Endothelial cell of umbilical vein (primary cell): ENCODE results near the gene RBL1. TPM values are rescaled to one million over a fixed set of nuclear protein-coding genes. Genes with fewer than 3 reads are reported as not detected.
"Not testable (repeated sequence)": the region's sequence is repeated elsewhere in the genome, so short reads cannot be mapped to it uniquely, and the experiment has no call there.

Experiments used
- BruUV-seq: library from RNA; stranded (reverse); fragments of 400-500 nt; replicated peaks from 2 replicates; lab custom pipeline; 2021; lab: Mats Ljungman, UMichigan
- CTCF ChIA-PET: fragments of 300-600, 350-600 bp; sonication (Branson Sonifier 250); formaldehyde crosslinking; loops from one replicate; lab custom pipeline; 2021; ENCODE audit warnings: antibody characterized with exemption, inconsistent platforms; lab: Charles Lee
- POLR2A ChIA-PET: fragments of 300-600, 350-600 bp; sonication (Branson Sonifier 250); formaldehyde crosslinking; loops from one replicate; lab custom pipeline; 2021; ENCODE audit warnings: antibody characterized with exemption, inconsistent platforms; lab: Charles Lee
- DNase-seq: peaks from one replicate; pipeline ENCODE4 v3.0.0-alpha.2; 2011; ENCODE audit warnings: low read depth, low spot score
- FAIRE-seq: peaks from 2 replicates; lab custom pipeline; 2011; peaks lifted over from hg19 to GRCh38; lab: Jason Lieb, UNC
- H2AFZ ChIP-seq: 2 replicates; pipeline ENCODE4 v1.6.0; 2012; ENCODE audit warnings: low read depth, low read length, control low read depth, inconsistent platforms
- H3K27ac ChIP-seq: 2 replicates; pipeline ENCODE4 v1.5.1; 2011; ENCODE audit warnings: low read depth, mild to moderate bottlenecking, control low read depth, low read length, moderate library complexity; ENCODE audit not compliant: insufficient read depth
- H3K27me3 ChIP-seq, 2 experiments: 2 replicates each; pipeline versions ENCODE4 v1.6.0 to v1.6.1; 2011; ENCODE audit warnings: low read length in 2 of 2, mixed read lengths in 1 of 2; ENCODE audit not compliant: control insufficient read depth in 2 of 2, insufficient read depth in 2 of 2
- H3K36me3 ChIP-seq, 2 experiments: 2 replicates in 1 of 2; 3 replicates in 1 of 2; pipeline ENCODE4 v1.5.1; 2011; ENCODE audit warnings: low read length in 2 of 2, mild to moderate bottlenecking in 1 of 2, moderate library complexity in 1 of 2; ENCODE audit not compliant: control insufficient read depth in 2 of 2, insufficient read depth in 2 of 2; ENCODE audit errors: extremely low read depth in 1 of 2
- H3K4me1 ChIP-seq: 3 replicates; pipeline ENCODE4 v1.5.1; 2011; ENCODE audit warnings: mild to moderate bottlenecking, low read length; ENCODE audit not compliant: control insufficient read depth, insufficient read depth; ENCODE audit errors: extremely low read depth
- H3K4me2 ChIP-seq: 2 replicates; pipeline ENCODE4 v1.6.1; 2011; ENCODE audit warnings: low read length, control low read depth, mixed read lengths; ENCODE audit not compliant: insufficient read depth
- H3K4me3 ChIP-seq, 3 experiments: fragments of 200-600 bp in 1 of 3; sonication (generic), shearing (Covaris generic) in 1 of 3; replicated peaks in 1 of 3; 2 replicates each; pipeline ENCODE4 v1.5.1; 2011 to 2016; ENCODE audit warnings: control low read depth in 3 of 3, low read length in 3 of 3, mild to moderate bottlenecking in 2 of 3, inconsistent platforms in 1 of 3, low read depth in 1 of 3, moderate library complexity in 1 of 3; ENCODE audit not compliant: insufficient read depth in 1 of 3
- H3K79me2 ChIP-seq: 2 replicates; pipeline ENCODE4 v1.6.0; 2012; ENCODE audit warnings: low read length, inconsistent platforms; ENCODE audit not compliant: control insufficient read depth, insufficient read depth
- H3K9ac ChIP-seq: replicated peaks from 2 replicates; pipeline ENCODE3; 2011; ENCODE audit warnings: low read length, control low read depth; ENCODE audit not compliant: insufficient read depth; ENCODE audit errors: extremely low read depth
- H3K9me1 ChIP-seq: replicated peaks from 3 replicates; pipeline ENCODE4 v1.6.0; 2011; ENCODE audit warnings: mild to moderate bottlenecking, low read length; ENCODE audit not compliant: control insufficient read depth, insufficient read depth; ENCODE audit errors: extremely low read depth
- H3K9me3 ChIP-seq: replicated peaks from 2 replicates; pipeline ENCODE4 v1.5.1; 2012; ENCODE audit warnings: low read length, inconsistent platforms; ENCODE audit not compliant: control insufficient read depth, insufficient read depth
- H4K20me1 ChIP-seq: replicated peaks from 2 replicates; pipeline ENCODE3; 2011; ENCODE audit warnings: mild to moderate bottlenecking, low read length; ENCODE audit not compliant: control insufficient read depth, insufficient read depth; ENCODE audit errors: extremely low read depth
- EZH2 ChIP-seq: IDR thresholded peaks from 2 replicates; pipeline ENCODE4 v1.6.1; 2012; ENCODE audit warnings: borderline replicate concordance, low read depth, mild to moderate bottlenecking, moderate library complexity, low read length, inconsistent platforms; ENCODE audit not compliant: severe bottlenecking
- FOS ChIP-seq: IDR thresholded peaks from 2 replicates; pipeline ENCODE4 v1.6.1; 2011; ENCODE audit warnings: mild to moderate bottlenecking, low read length, moderate library complexity, borderline replicate concordance; ENCODE audit not compliant: insufficient read depth
- GATA2 ChIP-seq: IDR thresholded peaks from 2 replicates; pipeline ENCODE4 v1.7.0; 2011; ENCODE audit warnings: low read depth, mild to moderate bottlenecking, moderate library complexity, mixed read lengths, low read length; ENCODE audit not compliant: insufficient read length, insufficient read depth
- JUN ChIP-seq: IDR thresholded peaks from 2 replicates; pipeline ENCODE4 v1.6.1; 2011; ENCODE audit warnings: borderline replicate concordance, low read depth; ENCODE audit not compliant: insufficient read length, insufficient read depth
- MYC ChIP-seq: IDR thresholded peaks from one replicate; pipeline ENCODE4 v1.6.1; 2011; ENCODE audit warnings: mild to moderate bottlenecking, low read depth, low read length
- POLR2A ChIP-seq: IDR thresholded peaks from 2 replicates; pipeline ENCODE4 v1.6.1; 2012; ENCODE audit warnings: low read depth, mild to moderate bottlenecking, control low read depth, low read length
- POLR2AphosphoS5 ChIP-seq: IDR thresholded peaks from 2 replicates; pipeline ENCODE4 v1.6.1; 2012; ENCODE audit warnings: low read depth, mild to moderate bottlenecking, control low read depth, low read length, moderate library complexity; ENCODE audit not compliant: insufficient read depth
- dilution Hi-C: fragments of 300-500 bp; cut with MboI; formaldehyde crosslinking; loops from one replicate; pipeline ENCODE4 v1.15.0; 2019; ENCODE audit warnings: low sequenced_read_pairs; ENCODE audit not compliant: extremely low pct_ligation_motif_present
- intact Hi-C: fragments of 100-400 bp; cut with micrococcal nuclease; formaldehyde crosslinking; loops from one replicate; pipeline ENCODE4 v1.10.0; 2022
- polyA plus RNA-seq, 4 experiments: library from polyadenylated mRNA; depleted of rRNA in 3 of 4; stranded (reverse) in 3 of 4; unstranded in 1 of 4; fragments of >200 nt; gene quantifications; 2 replicates each; pipeline versions ENCODE4 v1.2.1 to v1.2.3, GENCODE V29; 2011 to 2012; ENCODE audit warnings: missing spikeins in 1 of 4
- total RNA-seq: library from RNA; stranded (reverse); gene quantifications from 2 replicates; pipeline ENCODE4 v1.2.3, GENCODE V29; 2021
- TF ChIP-seq, protein P1 (sequence below): IDR thresholded peaks from 2 replicates; pipeline ENCODE4 v1.6.1; 2011; ENCODE audit not compliant: insufficient read depth, insufficient read length
- TF ChIP-seq, protein P2 (sequence below), 2 donors: IDR thresholded peaks; 1 replicate in 1 of 2; 2 replicates in 1 of 2; pipeline ENCODE4 v1.5.1; 2011; ENCODE audit warnings: low read length in 2 of 2, mild to moderate bottlenecking in 2 of 2, moderate library complexity in 2 of 2, control low read depth in 1 of 2, inconsistent platforms in 1 of 2, low read depth in 1 of 2; ENCODE audit not compliant: insufficient read depth in 1 of 2; ENCODE audit errors: extremely low read depth in 1 of 2

The RBL1 gene
- total and polyA plus RNA-seq, 2 donors (not counting 3 experiments of a cell fraction or from before 2014, with no cell fraction given): 3.1 to 20.1 TPM

DNA sequence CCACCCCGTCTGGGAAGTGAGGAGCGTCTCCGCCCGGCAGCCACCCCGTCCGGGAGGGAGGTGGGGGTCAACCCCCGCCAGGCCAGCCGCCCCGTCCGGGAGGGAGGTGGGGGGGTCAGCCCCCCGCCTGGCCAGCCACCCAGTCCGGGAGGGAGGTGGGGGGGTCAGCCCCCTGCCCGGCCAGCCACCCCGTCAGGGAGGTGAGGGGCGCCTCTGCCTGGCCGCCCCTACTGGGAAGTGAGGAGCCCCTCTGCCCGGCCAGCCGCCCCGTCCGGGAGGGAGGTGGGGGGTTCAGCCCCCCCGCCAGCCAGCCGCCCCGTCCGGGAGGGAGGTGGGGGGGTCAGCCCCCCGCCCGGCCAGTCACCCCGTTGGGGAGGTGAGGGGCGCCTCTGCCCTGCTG, 83.2 kb downstream of the RBL1 start:
- intact Hi-C loops, H2AFZ ChIP-seq, POLR2A ChIA-PET, dilution Hi-C loops, H4K20me1 ChIP-seq, H3K4me3 ChIP-seq, H3K27ac ChIP-seq, H3K36me3 ChIP-seq, H3K9me1 ChIP-seq, BruUV-seq, H3K4me2 ChIP-seq, DNase-seq, H3K4me1 ChIP-seq, H3K79me2 ChIP-seq, H3K27me3 ChIP-seq, CTCF ChIA-PET, FAIRE-seq, H3K9me3 ChIP-seq, H3K9ac ChIP-seq: not testable (repeated sequence)

DNA sequence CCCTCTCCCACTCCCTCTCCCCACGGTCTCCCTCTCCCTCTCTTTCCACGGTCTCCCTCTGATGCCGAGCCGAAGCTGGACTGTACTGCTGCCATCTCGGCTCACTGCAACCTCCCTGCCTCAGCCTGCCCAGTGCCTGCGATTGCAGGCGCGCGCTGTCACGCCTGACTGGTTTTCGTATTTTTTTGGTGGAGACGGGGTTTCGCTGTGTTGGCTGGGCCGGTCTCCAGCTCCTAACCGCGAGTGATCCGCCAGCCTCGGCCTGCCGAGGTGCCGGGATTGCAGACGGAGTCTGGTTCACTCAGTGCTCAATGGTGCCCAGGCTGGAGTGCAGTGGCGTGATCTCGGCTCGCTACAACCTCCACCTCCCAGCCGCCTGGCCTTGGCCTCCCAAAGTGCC, 83.9 kb downstream of the RBL1 start:
- FAIRE-seq, POLR2A ChIA-PET: not testable (repeated sequence)

DNA sequence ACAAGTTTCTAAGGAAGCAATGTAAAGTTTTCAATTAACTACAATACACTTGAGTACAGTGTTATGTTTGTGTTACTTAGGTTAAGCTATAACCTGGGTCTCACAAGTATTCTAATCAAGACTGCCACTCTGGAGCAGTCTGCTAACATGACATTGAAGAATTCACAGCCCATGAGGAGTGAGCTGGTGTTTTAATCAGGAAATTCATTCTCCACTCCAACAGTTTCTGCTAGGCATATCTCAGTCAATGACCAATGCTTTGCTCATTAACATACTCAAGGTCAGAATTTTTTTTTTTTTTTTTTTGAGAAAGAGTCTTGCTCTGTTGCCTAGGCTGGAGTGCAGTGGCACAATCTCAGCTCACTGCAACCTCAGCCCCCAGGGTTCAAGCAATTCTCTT, 84.7 kb downstream of the RBL1 start:
- H4K20me1 ChIP-seq: no peaks in the 10 kb centered on the region
- ChIA-PET POLR2A (no interaction called here), CTCF (interaction anchor here (0.6 kb wide), 1 partner anchor 469 kb away, joined by 3 read pairs; no protein-coding TSS in a partner anchor)
- intact Hi-C loops: no loop called here
- no peak for FAIRE-seq
- H3K27me3 ChIP-seq: no peaks in the 10 kb centered on the region
- no peak overlapping the region for H3K27ac ChIP-seq
- TF ChIP-seq JUN (no peak), MYC (no peak), EZH2 (no peak), POLR2AphosphoS5 (no peak), GATA2 (no peak), POLR2A (no peak), FOS (no peak)
- TF ChIP-seq, protein P1, sequence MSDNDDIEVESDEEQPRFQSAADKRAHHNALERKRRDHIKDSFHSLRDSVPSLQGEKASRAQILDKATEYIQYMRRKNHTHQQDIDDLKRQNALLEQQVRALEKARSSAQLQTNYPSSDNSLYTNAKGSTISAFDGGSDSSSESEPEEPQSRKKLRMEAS: no peak
- TF ChIP-seq, protein P2, sequence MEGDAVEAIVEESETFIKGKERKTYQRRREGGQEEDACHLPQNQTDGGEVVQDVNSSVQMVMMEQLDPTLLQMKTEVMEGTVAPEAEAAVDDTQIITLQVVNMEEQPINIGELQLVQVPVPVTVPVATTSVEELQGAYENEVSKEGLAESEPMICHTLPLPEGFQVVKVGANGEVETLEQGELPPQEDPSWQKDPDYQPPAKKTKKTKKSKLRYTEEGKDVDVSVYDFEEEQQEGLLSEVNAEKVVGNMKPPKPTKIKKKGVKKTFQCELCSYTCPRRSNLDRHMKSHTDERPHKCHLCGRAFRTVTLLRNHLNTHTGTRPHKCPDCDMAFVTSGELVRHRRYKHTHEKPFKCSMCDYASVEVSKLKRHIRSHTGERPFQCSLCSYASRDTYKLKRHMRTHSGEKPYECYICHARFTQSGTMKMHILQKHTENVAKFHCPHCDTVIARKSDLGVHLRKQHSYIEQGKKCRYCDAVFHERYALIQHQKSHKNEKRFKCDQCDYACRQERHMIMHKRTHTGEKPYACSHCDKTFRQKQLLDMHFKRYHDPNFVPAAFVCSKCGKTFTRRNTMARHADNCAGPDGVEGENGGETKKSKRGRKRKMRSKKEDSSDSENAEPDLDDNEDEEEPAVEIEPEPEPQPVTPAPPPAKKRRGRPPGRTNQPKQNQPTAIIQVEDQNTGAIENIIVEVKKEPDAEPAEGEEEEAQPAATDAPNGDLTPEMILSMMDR (IDR thresholded peaks at IDR 0.05; ENCODE audit: extremely low read depth in 1 of 2, insufficient read depth in 1 of 2, low read depth in 1 of 2, low read length in 2 of 2): no peak
- no peak overlapping the region for H3K4me2 ChIP-seq
- no peaks in the 10 kb centered on the region for H3K36me3 ChIP-seq
- no peak overlapping the region for H3K9ac ChIP-seq
- H3K4me1 ChIP-seq: peaks cover 3% of the 10 kb centered on the region
- DNase-seq: no peak
- dilution Hi-C loops: no loop called here
- no peaks in the 10 kb centered on the region for H3K9me3 ChIP-seq
- no peak overlapping the region for H3K4me3 ChIP-seq
- no peaks in the 10 kb centered on the region for H3K9me1 ChIP-seq
- BruUV-seq: no TSS peak
- H2AFZ ChIP-seq: no peak overlapping the region
- H3K79me2 ChIP-seq: no peaks in the 10 kb centered on the region

More for the DNA sequence above, 83.9 kb downstream of the RBL1 start:
- H3K79me2 ChIP-seq, H3K27me3 ChIP-seq, H3K9ac ChIP-seq, H3K36me3 ChIP-seq, BruUV-seq, H3K9me1 ChIP-seq, H3K27ac ChIP-seq, H2AFZ ChIP-seq, dilution Hi-C loops, DNase-seq, H3K4me2 ChIP-seq, H3K4me1 ChIP-seq, H4K20me1 ChIP-seq, CTCF ChIA-PET, H3K9me3 ChIP-seq, intact Hi-C loops, H3K4me3 ChIP-seq: not testable (repeated sequence)
